ENCODE data around the gene AMPD2. TPM values are rescaled to one million over a fixed set of nuclear protein-coding genes. Genes with fewer than 3 reads are reported as not detected.

Gene AMPD2
- total and polyA plus RNA-seq, 2 of the 8 experiments (the other 6 are each of a cell fraction or from before 2014, with no cell fraction given), result 37.2 to 67.7 TPM

- H2BK120ac ChIP-seq (replicated peaks; ENCODE audit: low read depth, low read length), result no peak overlapping the region
- H3K4me2 ChIP-seq (ENCODE audit: insufficient read depth in 1 of 2, low read depth in 2 of 2, low read length in 2 of 2), result no peak overlapping the region
- no peak overlapping the region for H3K18ac ChIP-seq (ENCODE audit: extremely low read depth, low read length)
- H3K9ac ChIP-seq (replicated peaks in 1 of 4; ENCODE audit: extremely low read depth in 1 of 4, low read depth in 3 of 4, low read length in 3 of 4), result no peak overlapping the region
- 79% methylated on average over 2 of the region's 2 CpGs; no CpG with 5 or more reads in 1 of the 2 experiments for WGBS, 2 experiments (ENCODE audit: extremely low coverage in 1 of 2, insufficient coverage in 1 of 2, insufficient read length in 1 of 2, insufficient replicate concordance in 2 of 2, low coverage in 1 of 2, low lambda C conversion rate in 2 of 2, missing lambda C conversion rate in 1 of 2)
- DNase-seq (ENCODE audit: low read depth in 1 of 2, low spot score in 2 of 2) (no peak), FAIRE-seq (no peak)
- H3K4me1 ChIP-seq (replicated peaks in 1 of 4; ENCODE audit: control insufficient read depth in 3 of 4, insufficient read depth in 4 of 4, low read length in 3 of 4), result 0 out of 7 replicates have a peak, but pooled peaks cover 0 to 3% (median 0%) of the 10 kb centered on the region in 4 experiments
- no peak overlapping the region for H2BK15ac ChIP-seq (ENCODE audit: low read length)
- H4K8ac ChIP-seq (ENCODE audit: extremely low read depth, insufficient read depth, low read length), result no peak overlapping the region
- no peak overlapping the region for H3K56ac ChIP-seq (replicated peaks; ENCODE audit: insufficient read length, low read depth, low read length)
- no peak overlapping the region for H2AFZ ChIP-seq (ENCODE audit: low read length)
- no peaks in the 10 kb centered on the region for H3K9me3 ChIP-seq (ENCODE audit: insufficient read depth in 2 of 2, low read depth in 1 of 2, low read length in 1 of 2)
- H3K23me2 ChIP-seq (ENCODE audit: low read depth, low read length), result peaks cover 9% of the 10 kb centered on the region
- H3K79me1 ChIP-seq (ENCODE audit: low read depth, low read length), result no peaks in the 10 kb centered on the region
- no peaks in the 10 kb centered on the region for H3K79me2 ChIP-seq (ENCODE audit: control insufficient read depth in 1 of 2, insufficient read depth in 2 of 2, low read length in 2 of 2)
- no peak overlapping the region for H3K4ac ChIP-seq (replicated peaks; ENCODE audit: insufficient read length, low read depth, low read length)
- ChIA-PET CTCF (ENCODE audit: partially characterized antibody) (interaction anchor here (1.2 to 11.8 kb wide), 3 partner anchors 13 to 120 kb away, joined by 3 to 185 read pairs (median 51); no protein-coding TSS in a partner anchor), POLR2A (ENCODE audit: partially characterized antibody) (interaction anchor here (2.2 kb wide), 1 partner anchor 10 kb away, joined by 6 read pairs; no protein-coding TSS in a partner anchor)
- H3K27me3 ChIP-seq (replicated peaks in 1 of 4; ENCODE audit: control insufficient read depth in 3 of 4, extremely low read depth in 1 of 4, insufficient read depth in 3 of 4, low read length in 3 of 4), result peaks cover 0 to 5% (median 4%) of the 10 kb centered on the region in 4 experiments; a peak in 6 of 7 replicates
- H2AK5ac ChIP-seq (ENCODE audit: low read depth, low read length), result no peak overlapping the region
- H2BK20ac ChIP-seq (ENCODE audit: low read length), result no peak overlapping the region
- H4K91ac ChIP-seq (replicated peaks; ENCODE audit: insufficient read length, low read length), result no peak overlapping the region
- no peak overlapping the region for H3K4me3 ChIP-seq (ENCODE audit: extremely low read depth in 1 of 4, insufficient read depth in 2 of 4, low read depth in 3 of 4, low read length in 4 of 4)
- H4K5ac ChIP-seq (ENCODE audit: insufficient read length, low read depth, low read length), result no peak overlapping the region
- no peak overlapping the region for H3K27ac ChIP-seq (ENCODE audit: low read depth, low read length)
- no peaks in the 10 kb centered on the region for H4K20me1 ChIP-seq (replicated peaks in 1 of 2; ENCODE audit: control insufficient read depth in 1 of 2, insufficient read depth in 2 of 2, low read length in 2 of 2)
- no peak overlapping the region for H2BK5ac ChIP-seq (ENCODE audit: low read depth, low read length)
- H3K36me3 ChIP-seq (ENCODE audit: control insufficient read depth in 2 of 4, insufficient read depth in 4 of 4, low read length in 3 of 4), result no peaks in the 10 kb centered on the region
- no peak overlapping the region for H2BK12ac ChIP-seq (ENCODE audit: low read depth, low read length)
- no peak overlapping the region for H3K14ac ChIP-seq (ENCODE audit: insufficient read length)
- no peak for TF ChIP-seq TAF1 (IDR thresholded peaks at IDR 0.05; ENCODE audit: low read depth, low read length)
- no peak for TF ChIP-seq JUND (IDR thresholded peaks at IDR 0.05; ENCODE audit: low read length)
- no peak for TF ChIP-seq EGR1 (IDR thresholded peaks at IDR 0.05; ENCODE audit: borderline replicate concordance, low read depth, low read length)
- TF ChIP-seq, protein P1, sequence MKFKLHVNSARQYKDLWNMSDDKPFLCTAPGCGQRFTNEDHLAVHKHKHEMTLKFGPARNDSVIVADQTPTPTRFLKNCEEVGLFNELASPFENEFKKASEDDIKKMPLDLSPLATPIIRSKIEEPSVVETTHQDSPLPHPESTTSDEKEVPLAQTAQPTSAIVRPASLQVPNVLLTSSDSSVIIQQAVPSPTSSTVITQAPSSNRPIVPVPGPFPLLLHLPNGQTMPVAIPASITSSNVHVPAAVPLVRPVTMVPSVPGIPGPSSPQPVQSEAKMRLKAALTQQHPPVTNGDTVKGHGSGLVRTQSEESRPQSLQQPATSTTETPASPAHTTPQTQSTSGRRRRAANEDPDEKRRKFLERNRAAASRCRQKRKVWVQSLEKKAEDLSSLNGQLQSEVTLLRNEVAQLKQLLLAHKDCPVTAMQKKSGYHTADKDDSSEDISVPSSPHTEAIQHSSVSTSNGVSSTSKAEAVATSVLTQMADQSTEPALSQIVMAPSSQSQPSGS (IDR thresholded peaks at IDR 0.05; ENCODE audit: low read length), result no peak
- TF ChIP-seq HDAC6 (IDR thresholded peaks at IDR 0.05; ENCODE audit: low read depth, low read length), result no peak
- no peak for TF ChIP-seq TAF7 (optimal IDR thresholded peaks at IDR 0.05; ENCODE audit: borderline replicate concordance, low read depth, low read length)
- TF ChIP-seq SP4 (IDR thresholded peaks at IDR 0.05; ENCODE audit: low read length), result no peak
- no peak for TF ChIP-seq HDAC2 (IDR thresholded peaks at IDR 0.05; ENCODE audit: borderline replicate concordance in 1 of 2, low read depth in 2 of 2, low read length in 2 of 2)
- no peak overlapping the region for H3K23ac ChIP-seq (ENCODE audit: insufficient read length)
These were observed 33.7 kb downstream of the AMPD2 start for GRCh38 chr1:109653306-109653705.

All from H1 (cell line).